GM18505 (cell line): Measurements from ENCODE around the gene ATP6V0E2.

Experiments
- ATAC-seq: cut with Tn5 transposase; IDR thresholded peaks from one replicate; pipeline ENCODE4 v1.9.1; 2021; ENCODE audit not compliant: unreplicated experiment
- POLR2A ChIP-seq: IDR thresholded peaks from 4 replicates; pipeline ENCODE4 v1.6.1; 2011; ENCODE audit warnings: borderline replicate concordance; ENCODE audit not compliant: insufficient read depth, insufficient read length; ENCODE audit errors: extremely low read depth

ATP6V0E2 gene

DNA sequence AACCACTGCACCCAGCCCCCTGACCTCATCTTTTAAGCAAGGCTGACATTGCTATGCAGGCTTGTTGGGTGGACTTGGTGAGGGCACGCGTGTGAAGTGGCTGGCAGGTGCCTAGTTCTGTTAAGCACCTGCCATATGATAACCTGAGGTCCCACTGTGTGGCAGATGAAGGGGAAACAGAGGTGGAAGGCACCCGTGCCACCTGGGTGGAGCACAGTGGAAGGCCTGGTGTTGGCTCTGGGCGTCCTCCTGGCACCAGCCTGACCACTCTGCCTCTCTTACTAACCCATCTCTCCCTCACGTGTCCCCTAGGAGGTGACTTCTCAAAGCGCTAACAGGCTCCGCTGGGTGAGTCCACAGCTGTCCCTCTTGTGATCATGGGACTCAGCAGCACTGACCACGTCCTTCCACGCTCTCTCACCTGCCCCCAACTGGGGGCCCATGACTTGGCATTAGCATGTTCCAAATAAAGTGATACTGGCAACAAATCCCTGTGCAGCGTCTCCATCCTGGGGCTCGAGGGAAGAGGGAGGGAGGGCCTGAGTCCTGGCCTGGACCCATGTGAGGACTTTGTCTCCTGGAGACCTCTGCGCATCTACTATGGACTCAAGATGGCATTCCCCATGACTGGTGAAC is 40.2 kb upstream of the ATP6V0E2 start:
- no peak for ATAC-seq
- TF ChIP-seq POLR2A = no peak

DNA sequence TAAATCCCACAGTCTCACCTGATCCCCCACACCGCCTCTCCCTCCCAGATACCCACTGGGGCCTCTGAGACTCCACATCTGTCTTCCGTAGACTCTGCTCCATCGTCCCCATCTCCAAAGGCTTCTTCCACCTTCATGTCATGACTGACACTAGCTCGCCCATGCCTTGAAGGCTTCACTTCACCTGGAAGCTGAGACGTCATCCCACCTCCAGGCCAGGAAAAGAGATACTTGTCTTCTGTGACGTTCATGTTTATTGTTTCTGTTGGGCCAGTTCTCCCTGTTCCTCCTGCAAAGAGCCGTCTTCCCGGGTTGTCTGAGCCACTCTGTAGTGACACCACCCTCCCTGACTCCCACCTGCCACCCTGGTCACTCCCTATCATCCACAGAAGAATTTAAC is 39.2 kb upstream of the ATP6V0E2 start:
- no peak for TF ChIP-seq POLR2A
- no peak for ATAC-seq

DNA sequence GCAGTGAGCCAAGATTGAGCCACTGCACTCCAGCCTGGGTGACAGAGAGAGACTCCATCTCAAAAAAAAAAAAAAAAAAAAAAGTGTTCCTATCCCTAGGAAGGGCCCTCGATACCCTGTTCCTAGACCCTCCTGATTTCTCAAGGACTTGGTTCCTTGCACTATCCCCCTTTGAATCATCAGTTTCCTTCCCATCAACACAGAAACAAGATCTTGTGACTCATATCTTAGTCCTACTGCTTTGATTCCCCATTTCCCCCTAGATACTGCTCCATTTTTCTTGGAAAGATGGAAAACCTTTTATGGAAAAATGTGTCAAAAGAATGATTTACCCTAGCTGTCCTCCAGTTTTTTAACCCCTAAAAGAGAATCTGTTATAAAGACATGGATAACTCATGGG is 37.3 kb upstream of the ATP6V0E2 start:
- TF ChIP-seq POLR2A = no peak
- ATAC-seq = no peak

DNA sequence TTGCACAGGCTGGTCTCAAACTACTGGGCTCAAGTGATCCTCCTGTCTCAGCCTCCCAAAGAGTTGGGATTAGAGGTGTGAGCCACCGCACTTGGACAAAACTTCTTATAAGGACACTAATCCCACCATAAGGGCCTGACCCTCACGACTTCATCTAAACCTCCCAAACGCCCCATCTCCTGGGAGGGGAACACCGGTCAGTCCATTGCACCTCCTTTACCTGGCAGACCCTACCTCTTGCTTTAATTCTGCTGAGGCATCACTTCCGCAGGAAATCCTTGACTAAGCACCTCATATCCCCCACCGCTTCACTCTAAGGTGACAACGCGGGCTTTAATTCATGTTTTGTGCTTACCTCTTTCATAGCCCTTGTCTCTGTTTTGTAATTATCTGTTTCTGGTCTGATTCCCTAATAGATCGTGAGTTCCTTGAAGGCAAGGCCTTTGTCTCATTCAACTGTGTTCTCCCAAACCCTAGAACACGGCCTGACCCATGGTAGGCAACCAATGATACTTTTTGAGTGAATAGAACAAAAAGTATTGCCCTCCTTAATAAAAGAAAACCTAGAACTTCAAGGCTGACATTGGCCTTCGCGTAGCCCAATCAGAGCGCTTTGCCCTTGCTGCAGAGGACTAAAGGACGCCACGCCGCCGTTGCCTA is 36.1 kb upstream of the ATP6V0E2 start:
- ATAC-seq = no peak
- no peak for TF ChIP-seq POLR2A

DNA sequence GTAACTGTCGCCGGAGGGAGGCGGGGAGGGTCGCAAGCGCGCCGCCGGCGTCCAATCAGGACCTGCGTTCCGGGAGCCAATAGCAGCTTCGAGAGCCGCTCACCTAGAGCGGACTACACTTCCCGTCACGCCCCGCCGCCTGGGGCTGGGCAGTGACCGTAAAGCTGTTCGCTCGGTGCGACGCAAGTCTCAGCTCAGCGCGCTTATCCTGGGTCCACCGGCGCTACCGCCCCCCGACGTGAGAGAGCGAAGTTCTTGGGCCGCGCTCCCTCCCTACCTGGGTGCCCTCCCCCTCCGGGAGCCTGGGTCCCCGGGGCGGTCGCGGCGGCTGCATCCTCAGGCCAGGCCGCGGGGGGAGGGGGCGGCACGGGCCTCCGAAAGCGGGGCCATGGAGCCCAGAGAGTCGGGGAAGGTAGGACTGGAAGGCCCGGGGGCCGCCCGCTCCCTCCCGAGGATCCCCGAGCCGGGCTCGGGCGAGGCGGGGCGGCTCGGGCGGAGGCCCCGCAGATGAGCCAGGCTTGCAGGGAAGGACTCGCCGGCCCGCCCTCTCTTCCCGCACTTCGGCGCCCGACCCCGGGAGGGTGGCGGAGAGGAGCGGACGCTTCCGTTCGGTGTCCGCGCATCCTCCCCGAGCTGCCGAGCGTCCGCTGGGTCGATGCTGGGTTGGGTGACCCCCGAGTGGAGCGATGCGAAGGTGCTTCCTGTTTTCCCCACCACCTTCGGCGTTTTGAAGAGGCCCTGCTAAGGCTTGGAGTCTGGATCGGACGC is 35.4 kb upstream of the ATP6V0E2 start, which contains the start of gene ZNF862:
ZNF862 (plus strand) TSS at position 152 of the 768 bp plus-strand sequence; CDS start at position 389, 237 bp downstream.
- peak; percentile 97 for ATAC-seq
- peak; percentile 75 for TF ChIP-seq POLR2A

DNA sequence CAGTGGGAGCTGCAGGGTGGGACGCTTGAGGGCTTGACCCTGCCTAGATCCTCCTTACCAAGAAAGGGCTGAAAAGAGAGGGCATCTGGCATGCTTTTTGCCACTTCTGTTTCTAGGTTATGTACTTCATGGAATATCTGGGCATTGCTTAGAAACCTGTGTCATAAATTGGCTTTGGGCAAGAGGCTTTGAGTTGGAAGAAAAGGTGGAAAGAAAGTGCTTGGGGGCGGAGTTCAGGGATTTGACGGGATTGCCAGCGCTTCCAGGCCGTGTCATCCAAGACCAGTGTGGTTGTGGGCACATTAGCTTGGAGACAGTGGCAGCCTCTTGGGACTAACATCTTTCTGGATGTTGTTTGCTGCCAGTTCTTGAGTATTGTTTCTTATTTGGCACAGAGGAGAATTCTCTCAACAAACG is 34.8 kb upstream of the ATP6V0E2 start:
- TF ChIP-seq POLR2A = no peak

DNA sequence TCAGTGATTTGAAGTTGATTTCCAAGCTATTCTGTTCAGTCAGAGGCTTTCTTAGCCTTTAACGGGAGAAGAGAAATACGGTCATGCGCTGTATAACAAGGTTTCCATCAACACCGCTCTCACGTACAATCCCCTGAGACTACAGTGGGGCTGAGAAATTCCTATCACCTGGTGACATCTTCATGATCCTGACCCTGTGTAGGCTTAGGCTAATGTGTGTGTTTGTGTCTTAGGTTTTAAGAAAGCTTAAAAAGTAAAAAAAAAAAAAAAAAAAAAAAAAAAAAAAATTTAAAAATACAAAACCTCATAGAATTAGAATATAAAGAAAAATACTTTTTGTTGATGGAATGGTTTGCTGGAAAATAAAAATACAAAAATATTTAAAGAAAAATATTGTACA is 33.8 kb upstream of the ATP6V0E2 start:
- ATAC-seq = no peak
- TF ChIP-seq POLR2A = no peak

More for the DNA sequence above, 34.8 kb upstream of the ATP6V0E2 start:
- ATAC-seq = no peak

DNA sequence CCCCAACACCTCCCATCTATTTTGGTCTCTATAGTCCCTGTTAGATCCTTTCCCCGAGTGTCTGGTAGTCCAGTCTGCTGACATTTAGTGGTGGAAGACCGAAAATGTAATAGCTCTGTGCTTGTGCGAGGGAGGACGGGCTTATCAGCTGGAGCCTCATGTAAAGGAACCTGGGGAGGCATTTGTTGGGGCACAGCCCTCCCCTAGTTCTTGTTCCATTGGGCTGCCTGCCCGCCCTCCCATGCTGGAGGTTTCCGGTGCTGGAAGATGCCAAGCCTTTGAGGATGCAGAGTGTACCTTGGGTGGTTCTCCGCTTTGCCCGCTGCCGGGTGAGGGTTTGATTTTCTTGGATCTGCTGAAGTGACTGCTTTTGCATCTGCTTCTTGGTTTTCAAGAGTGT is 30.2 kb upstream of the ATP6V0E2 start:
- no peak for TF ChIP-seq POLR2A
- no peak for ATAC-seq

DNA sequence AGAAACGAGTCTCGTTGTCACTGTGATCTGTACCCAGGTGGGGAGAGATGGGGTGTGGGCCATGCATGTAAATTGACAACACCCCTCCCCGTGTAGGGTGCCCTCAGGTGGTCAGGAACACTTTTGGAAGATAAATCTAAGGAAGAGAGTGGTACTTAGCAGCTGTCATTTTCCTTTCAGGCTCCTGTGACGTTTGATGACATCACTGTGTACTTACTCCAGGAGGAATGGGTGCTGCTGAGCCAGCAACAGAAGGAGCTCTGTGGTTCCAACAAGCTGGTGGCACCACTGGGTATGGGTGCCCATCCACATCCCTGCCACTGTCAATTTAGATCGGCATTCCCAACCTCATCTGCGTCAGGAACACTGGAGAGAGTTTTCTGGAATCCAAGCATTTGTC is 29.3 kb upstream of the ATP6V0E2 start:
- no peak for ATAC-seq
- no peak for TF ChIP-seq POLR2A

DNA sequence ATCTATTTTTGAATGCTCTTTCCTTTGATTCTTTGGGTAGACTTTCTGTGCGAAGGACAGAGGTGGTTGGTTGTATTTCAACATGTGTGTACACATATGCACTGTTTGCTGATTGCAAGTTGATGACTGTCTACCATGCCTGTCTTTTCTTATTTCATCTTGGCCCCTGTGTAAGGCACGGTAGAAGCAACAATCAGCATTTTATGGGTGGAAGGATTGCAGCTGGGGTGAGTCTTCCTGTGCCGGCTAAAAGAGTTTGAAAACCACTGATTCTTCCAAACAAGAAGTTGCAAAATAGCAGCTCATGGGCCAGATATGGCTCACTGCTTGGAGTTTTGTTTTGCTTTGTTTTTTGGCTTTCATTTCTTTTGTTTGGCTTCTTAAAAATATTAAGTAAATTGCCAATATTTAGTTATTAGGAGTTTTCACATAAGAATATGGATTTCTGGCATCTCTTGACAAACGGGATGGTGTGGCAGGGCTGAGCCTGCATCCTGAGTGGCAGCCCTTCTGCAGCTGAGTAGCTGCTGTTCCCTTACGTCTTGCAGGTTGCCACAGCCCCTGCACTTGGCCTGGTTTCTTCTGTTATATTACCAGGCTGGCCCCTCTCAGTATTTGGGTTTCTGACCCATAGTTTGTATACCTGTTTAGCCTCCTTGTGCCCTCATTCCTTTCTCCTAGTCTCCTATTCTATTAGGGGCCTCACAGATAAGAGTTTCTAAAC is 28.4 kb upstream of the ATP6V0E2 start:
- TF ChIP-seq POLR2A = no peak
- ATAC-seq = no peak

DNA sequence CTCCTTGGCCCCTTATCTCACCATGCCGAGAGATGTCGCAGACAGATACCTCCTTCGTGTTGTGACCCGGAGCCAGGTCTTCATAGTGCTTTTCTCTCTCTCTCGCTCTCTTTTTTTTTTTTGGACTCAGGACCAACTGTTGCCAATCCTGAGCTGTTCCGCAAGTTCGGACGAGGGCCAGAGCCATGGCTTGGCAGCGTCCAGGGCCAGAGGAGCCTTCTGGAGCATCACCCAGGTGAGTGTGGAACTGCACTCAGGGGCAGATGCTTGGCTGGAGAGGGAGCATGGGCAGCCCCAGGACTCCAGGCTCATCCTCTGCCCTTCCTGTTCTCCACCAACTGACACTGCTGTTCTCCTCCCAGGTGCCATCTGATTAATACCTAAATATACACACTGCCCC is 27.7 kb upstream of the ATP6V0E2 start:
- no peak for ATAC-seq
- TF ChIP-seq POLR2A = no peak

DNA sequence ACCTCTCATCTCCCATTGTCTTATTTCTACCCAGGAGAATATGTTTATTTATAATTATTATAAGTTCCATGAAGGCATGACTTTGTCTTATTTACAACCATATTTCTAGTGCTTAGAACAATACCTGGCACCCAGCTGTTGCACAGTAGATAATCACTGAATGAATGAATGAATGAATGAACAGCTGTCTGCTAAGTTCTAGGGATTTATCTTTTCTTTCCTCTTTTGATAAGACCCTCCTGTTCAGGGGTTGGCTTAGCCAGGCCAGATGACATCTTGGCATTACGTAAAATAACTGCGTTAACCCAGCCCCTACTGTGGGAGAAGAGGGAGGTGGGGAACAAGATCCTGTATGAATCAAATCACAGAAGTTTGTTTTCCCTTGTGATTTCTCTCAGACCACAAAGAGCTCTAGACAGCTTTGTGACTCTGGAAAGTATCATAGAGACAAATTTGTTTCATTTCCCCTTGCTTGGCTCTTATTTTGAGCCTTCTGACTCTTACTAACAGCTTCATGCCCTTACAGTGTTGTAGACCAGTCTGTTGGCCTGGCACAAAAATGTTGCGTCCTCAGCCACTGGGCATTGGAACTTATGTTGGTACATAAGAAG is 27.2 kb upstream of the ATP6V0E2 start:
- TF ChIP-seq POLR2A = no peak
- ATAC-seq = peak; percentile 79

DNA sequence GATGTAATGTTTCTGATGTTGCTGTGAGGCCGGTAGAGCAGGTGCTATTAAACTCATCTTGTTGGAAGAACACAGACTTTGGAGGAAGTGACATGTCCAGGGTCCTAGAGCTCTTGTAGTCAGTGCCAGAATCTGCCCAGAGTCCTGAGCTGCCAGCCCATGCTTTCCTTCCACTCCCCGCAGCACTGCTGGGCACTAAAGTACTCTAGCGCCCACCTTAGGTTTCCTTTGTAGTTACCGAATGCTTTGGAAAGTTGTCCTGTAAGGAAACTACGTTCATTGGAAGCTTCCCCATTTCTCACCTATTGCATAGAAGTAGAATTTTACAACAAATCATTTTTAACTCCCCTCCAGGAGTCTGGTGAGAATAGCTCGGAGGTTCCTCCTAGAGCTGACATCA is 24.6 kb upstream of the ATP6V0E2 start:
- ATAC-seq = no peak
- TF ChIP-seq POLR2A = no peak

DNA sequence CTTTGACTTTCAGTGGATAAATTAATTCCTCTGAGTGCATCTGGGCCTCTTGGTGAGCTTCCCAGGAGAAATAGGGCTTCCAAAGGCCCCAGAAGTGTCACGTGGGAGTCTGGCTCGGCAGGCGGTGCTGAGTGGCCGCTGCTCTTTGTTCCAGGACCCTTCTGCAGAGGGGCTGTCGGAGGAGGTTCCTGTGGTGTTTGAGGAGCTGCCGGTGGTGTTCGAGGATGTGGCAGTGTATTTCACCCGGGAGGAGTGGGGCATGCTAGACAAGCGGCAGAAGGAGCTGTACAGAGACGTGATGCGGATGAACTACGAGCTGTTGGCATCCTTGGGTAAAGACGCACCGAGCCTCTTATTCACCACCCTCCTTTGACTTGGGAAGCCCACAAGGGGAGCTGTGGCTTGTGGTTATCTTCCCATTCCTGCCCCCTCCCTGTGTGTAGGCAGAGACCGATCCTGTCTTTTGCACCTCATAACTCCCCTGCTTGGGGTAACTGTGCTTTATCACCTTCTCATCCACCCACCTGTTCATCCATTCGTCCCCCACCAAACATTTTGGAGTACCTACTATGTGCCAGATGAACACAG is 23.7 kb upstream of the ATP6V0E2 start:
- ATAC-seq = no peak
- no peak for TF ChIP-seq POLR2A
